Cardiac muscle cell (in vitro differentiated cells and primary cell): ENCODE data around the gene INHBA. TPM values are rescaled to one million over a fixed set of nuclear protein-coding genes. Genes with fewer than 3 reads are reported as not detected.

ENCODE experiments used
- DNase-seq, 2 donors: peaks; one replicate each; pipeline versions ENCODE4 v3.0.0 to v3.0.0-alpha.2; 2010 to 2017; ENCODE audit warnings: low read depth in 1 of 2, low spot score in 1 of 2
- H3K27ac ChIP-seq: fragments of 200-600 bp; sonication (generic); 2 replicates; pipeline ENCODE4 v1.5.1; 2016
- H3K27me3 ChIP-seq: fragments of 200-600 bp; sonication (generic); 2 replicates; pipeline ENCODE4 v1.6.0; 2016; ENCODE audit warnings: control low read depth
- H3K36me3 ChIP-seq: fragments of 200-600 bp; sonication (generic); 2 replicates; pipeline ENCODE4 v1.5.1; 2016; ENCODE audit warnings: control low read depth
- H3K4me1 ChIP-seq: fragments of 200-600 bp; sonication (generic); 2 replicates; pipeline ENCODE4 v1.8.1; 2017; ENCODE audit warnings: low read depth, mild to moderate bottlenecking, mixed run types
- H3K4me3 ChIP-seq: fragments of 200-600 bp; sonication (generic); 2 replicates; pipeline ENCODE4 v1.5.1; 2016; ENCODE audit warnings: mild to moderate bottlenecking
- H3K9me3 ChIP-seq: fragments of 200-600 bp; sonication (generic); 2 replicates; pipeline ENCODE4 v1.5.1; 2017; ENCODE audit warnings: low read depth, mild to moderate bottlenecking, control low read depth
- polyA plus RNA-seq: library from polyadenylated mRNA; unstranded; fragments of >200 nt; fragmentation: Nextera tagmentation; extraction: Ambion mirVana; gene quantifications from 2 replicates; pipeline ENCODE4 v1.2.1, GENCODE V29; 2016
- total RNA-seq: library from RNA; depleted of rRNA; stranded (reverse); fragments of >200 nt; gene quantifications from 2 replicates; pipeline ENCODE4 v1.2.3, GENCODE V29; 2016
- TF ChIP-seq, protein P1 (sequence below): IDR thresholded peaks from 2 replicates; pipeline ENCODE4 v1.5.1; 2012; ENCODE audit warnings: low read depth, mild to moderate bottlenecking, low read length

INHBA gene
- total and polyA plus RNA-seq, 2 experiments from 2014 or later: 4.8 to 5.7 TPM

DNA sequence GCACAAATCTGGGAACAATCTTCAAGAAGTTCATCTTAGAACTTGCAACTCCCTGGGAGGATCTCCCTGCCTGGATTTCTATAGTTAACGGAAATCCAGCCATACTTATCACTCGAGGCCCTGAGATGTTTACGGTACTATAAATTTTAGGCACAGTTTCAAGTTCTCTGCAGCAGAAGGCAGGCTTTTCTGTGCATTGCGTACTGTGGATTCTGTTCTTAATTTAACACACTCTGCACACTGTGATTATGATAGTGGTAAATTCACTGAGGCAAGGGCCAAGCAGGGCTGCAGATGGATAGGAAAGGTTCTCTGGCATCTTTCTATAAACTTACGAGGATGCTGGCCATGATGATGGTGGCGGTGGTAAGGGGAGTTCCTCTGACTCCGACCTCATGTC lies 10.6 kb downstream of the INHBA start:
- Histone ChIP-seq H3K27ac (no peak overlapping the region), H3K27me3 (no peaks in the 10 kb centered on the region), H3K4me3 (no peak overlapping the region), H3K36me3 (no peaks in the 10 kb centered on the region), H3K9me3 (no peaks in the 10 kb centered on the region), H3K4me1 (peaks cover 49% of the 10 kb centered on the region)
- TF ChIP-seq, protein P1, sequence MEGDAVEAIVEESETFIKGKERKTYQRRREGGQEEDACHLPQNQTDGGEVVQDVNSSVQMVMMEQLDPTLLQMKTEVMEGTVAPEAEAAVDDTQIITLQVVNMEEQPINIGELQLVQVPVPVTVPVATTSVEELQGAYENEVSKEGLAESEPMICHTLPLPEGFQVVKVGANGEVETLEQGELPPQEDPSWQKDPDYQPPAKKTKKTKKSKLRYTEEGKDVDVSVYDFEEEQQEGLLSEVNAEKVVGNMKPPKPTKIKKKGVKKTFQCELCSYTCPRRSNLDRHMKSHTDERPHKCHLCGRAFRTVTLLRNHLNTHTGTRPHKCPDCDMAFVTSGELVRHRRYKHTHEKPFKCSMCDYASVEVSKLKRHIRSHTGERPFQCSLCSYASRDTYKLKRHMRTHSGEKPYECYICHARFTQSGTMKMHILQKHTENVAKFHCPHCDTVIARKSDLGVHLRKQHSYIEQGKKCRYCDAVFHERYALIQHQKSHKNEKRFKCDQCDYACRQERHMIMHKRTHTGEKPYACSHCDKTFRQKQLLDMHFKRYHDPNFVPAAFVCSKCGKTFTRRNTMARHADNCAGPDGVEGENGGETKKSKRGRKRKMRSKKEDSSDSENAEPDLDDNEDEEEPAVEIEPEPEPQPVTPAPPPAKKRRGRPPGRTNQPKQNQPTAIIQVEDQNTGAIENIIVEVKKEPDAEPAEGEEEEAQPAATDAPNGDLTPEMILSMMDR: no peak
- DNase-seq: no peak

DNA sequence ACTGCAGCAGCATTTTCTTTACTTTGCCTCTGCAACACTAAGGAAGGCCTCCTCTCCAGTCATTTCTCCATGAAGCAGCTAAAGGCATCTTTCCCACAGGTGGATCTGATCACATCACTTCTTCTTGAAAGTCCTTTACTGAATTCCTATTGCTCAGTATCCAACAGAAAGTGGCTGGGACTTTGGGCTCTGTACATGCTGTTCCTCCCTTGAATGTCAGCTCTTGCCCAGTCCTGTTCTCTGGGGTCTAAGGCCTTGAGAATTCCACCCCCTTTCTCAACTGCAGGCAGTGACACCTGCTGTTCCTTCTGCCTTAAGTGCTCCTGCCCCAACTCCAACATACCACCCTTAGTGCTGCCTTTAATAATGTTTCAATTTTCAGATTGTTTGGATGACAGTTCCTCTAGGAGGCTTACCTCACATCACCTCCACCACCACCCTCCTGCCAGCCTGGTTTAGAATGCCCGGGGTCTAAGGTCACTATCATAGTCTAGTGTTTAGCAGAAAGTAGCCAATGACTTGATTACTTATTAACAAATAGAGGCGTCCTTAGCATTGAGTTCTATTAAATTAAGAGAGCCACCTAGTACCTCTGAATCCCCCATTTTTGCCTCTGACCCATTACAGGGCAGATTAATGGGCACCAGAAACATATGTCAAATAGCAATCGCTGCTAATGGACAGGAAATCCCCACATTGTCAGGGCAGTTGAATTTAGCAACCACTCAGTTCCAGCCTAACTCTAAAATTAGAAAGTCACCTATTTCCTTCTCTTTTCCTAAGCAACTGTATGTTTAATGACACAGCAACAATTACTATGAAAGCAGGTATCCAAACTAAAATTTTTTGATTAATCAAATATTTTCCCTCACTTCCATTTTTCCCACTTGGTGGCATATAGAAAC lies 11.4 kb downstream of the INHBA start:
- Histone ChIP-seq H3K27me3 (no peaks in the 10 kb centered on the region), H3K4me1 (peaks cover 49% of the 10 kb centered on the region), H3K27ac (no peak overlapping the region), H3K4me3 (no peak overlapping the region), H3K36me3 (no peaks in the 10 kb centered on the region), H3K9me3 (no peaks in the 10 kb centered on the region)
- no peak for DNase-seq
- TF ChIP-seq, protein P1: no peak

DNA sequence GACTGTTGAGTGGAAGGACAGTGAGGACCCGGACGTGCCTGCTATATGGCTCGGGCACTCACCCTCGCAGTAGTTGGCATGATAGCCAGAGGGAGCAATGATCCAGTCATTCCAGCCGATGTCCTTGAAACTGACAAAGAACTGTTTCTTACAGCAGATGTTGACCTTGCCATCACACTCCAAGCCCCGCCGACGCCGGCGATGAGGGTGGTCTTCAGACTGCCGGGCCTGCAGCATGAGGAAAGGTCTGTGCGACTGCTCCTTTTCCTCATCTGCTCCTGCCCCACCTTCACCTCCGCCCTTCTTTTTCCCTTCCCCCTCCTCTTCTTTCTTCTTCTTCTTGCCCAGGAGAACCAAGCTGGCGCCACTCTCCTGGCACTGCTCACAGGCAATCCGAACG lies 13.1 kb downstream of the INHBA start:
- TF ChIP-seq, protein P1: no peak
- no peak overlapping the region for H3K4me3 ChIP-seq
- no peaks in the 10 kb centered on the region for H3K27me3 ChIP-seq
- no peaks in the 10 kb centered on the region for H3K9me3 ChIP-seq
- no peak for DNase-seq
- H3K4me1 ChIP-seq: peaks cover 39% of the 10 kb centered on the region
- no peaks in the 10 kb centered on the region for H3K36me3 ChIP-seq
- H3K27ac ChIP-seq: no peak overlapping the region

DNA sequence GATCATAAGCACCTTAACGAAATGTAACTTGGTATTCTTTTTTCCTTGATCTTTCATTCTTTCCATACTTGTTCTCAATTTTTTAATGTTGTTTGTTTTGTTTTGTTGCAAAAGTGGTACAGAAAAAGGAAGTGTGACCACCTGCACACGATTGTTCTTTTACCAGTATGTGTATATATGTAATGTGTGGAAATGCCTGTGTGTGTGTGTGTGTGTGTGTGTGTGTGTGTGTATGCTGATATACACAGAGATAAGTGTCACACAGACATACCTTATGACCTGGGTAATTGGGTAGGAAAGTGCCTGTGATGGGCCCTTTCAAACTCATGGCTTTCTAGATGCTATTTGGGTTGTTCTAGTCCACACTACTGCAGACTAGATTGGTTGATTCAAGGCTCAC lies 14.0 kb downstream of the INHBA start:
- Histone ChIP-seq H3K4me1 (peaks cover 30% of the 10 kb centered on the region), H3K4me3 (no peak overlapping the region), H3K36me3 (no peaks in the 10 kb centered on the region), H3K27ac (no peak overlapping the region), H3K9me3 (no peaks in the 10 kb centered on the region), H3K27me3 (no peaks in the 10 kb centered on the region)
- no peak for DNase-seq
- TF ChIP-seq, protein P1: no peak

DNA sequence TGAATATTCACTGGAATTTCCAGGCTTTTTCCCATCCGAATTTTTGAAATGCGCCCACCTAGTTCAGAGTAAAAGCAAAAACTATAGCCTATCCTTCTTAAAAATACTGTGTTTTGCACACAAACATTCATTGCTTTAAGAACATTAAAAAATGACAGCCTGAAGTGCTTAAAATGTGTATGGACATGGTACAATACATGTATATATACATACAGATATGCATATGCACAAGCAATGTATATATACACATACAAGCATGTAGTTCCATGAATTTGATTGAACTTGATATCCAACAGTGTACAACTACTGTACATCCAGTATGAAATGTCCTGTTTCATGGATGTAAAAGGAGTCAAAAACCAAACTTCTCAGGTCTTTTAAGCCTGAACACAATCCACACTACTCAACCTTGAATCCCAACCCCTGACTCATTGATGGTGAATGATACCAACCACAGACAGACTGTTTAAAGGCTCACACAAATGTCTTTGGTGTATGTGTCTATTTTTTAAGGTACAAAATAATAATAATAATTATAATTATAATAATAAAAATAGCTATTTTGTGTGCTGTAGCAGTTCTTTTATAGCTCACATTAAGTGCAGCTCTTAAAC lies 14.8 kb downstream of the INHBA start:
- Histone ChIP-seq H3K27me3 (no peaks in the 10 kb centered on the region), H3K9me3 (no peaks in the 10 kb centered on the region), H3K4me1 (peaks cover 22% of the 10 kb centered on the region), H3K4me3 (no peak overlapping the region), H3K36me3 (no peaks in the 10 kb centered on the region), H3K27ac (no peak overlapping the region)
- DNase-seq: no peak
- TF ChIP-seq, protein P1: no peak
